NOMO-1 (cell line): ENCODE data around the gene TBCE.
"Not testable (repeated sequence)": the region's sequence is repeated elsewhere in the genome, so short reads cannot be mapped to it uniquely, and the experiment has no call there.

Experiments used
- DNase-seq, 2 experiments: peaks; one replicate each; lab custom pipeline; 2025; ENCODE audit not compliant: unreplicated experiment in 2 of 2; lab: John Stamatoyannopoulos, UW

Gene TBCE

DNA sequence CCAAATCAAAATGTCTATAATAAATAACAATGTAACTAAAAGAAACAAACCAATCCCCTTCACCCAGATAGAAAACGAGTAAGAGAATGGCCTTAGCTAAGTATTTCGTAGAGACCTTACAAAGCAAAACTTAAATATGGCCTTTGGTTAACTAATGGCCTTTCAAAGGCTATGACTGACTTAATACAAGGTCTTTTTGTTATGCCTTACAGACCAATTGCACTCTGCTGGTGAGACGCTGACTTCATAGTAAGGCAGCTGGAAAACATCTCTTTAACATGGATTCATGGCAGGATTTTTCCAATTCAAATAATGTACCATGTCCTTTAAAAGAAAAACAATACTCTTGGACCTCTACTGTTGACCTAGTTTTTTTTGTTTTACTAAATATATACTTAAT is 15.8 kb upstream of the TBCE start:
- DNase-seq = no peak

DNA sequence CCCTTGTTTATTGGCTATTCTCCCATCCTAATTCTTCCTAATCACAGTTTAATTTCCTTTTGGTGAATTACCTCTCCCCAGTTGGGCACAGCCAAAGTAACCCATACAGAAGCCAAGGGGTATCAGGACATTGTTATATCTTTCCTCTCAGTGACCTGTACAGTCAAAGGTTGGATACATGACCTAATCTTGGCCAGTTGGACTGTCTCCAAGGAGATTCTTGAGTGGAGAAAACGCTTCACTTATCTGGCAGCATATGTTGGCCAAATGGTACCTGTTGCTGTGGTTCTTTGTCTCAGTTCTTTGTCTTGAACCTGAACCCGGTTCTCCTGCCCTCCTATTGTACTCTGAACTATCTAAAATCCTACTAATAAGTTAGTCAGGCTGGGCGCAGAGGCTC is 15.3 kb upstream of the TBCE start:
- no peak for DNase-seq

DNA sequence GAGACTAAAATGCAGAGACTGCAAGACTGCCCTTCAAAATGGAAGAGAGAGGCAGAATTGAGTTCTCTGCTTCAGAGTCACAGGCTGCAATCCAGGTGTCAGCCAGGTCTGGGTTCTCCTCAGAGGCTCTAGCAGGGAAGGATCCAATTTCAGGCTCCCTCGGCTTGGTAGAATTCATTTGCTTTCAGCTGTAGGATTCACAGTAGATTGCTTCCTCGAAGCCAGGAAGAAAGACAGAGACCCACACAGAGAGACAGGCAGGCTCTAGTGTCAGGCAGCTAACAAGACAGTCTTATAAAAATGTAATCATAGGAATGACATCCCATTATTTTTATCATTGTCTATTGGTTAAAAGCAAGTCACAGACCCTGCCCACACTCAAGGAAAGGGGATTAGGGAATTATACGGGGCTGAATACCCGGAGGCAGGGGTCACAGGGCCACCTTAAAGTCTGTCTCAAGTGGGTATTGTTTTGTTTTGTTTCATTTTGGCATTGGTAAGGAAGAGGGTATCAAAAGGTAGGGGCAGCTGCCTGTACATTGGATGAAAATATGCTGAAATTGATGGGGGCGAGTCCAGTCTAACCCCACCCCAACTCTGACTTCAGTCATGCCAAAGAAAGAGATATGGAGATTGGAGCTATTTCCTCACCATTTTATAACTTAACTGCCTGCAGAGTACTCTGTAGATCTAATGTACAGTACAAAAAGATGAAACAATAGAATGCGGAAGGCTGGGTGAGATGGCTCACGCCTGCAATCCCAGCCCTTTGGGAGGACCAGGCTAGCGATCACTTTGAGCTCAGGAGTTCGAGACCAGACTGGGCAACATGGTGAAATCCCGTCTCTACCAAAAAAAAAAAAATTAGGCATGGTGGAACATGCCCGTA is 9.5 kb upstream of the TBCE start:
- no peak for DNase-seq

DNA sequence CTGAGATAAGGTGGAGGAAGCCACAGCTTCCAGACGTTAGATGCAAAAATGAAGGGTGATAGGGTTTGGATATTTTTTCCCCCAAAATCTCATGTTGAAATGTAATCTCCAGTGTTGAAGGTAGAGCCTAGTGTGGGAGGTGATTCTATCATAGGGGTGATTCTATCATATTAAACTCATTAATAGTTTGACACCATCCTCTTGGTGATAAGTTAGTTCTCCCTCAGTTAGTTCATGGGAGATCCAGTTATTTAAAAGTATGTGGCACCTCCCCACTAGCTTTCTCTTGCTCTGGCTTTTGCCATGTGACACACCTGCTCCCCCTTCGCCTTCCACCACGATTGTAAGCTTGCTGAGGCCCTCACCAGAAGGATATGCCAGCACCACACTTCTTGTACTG is 8.3 kb upstream of the TBCE start:
- no peak for DNase-seq

DNA sequence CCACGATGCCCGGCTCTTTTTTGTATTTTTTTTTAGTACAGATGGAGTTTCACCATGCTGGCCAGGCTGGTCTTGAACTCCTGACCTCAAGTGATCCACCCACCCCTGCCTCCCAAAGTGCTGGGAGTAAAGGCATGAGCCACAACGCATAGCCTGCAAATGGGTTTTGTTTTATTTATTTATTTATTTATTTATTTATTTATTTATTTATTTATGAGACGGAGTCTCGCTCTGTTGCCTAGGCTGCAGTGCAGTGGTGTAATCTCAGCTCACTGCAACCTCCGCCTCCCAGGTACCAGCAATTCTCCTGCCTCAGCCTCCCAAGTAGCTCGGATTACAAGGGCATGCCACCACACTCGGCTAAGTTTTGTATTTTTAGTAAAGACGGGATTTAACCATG is 3.0 kb upstream of the TBCE start:
- not testable (repeated sequence) for DNase-seq

DNA sequence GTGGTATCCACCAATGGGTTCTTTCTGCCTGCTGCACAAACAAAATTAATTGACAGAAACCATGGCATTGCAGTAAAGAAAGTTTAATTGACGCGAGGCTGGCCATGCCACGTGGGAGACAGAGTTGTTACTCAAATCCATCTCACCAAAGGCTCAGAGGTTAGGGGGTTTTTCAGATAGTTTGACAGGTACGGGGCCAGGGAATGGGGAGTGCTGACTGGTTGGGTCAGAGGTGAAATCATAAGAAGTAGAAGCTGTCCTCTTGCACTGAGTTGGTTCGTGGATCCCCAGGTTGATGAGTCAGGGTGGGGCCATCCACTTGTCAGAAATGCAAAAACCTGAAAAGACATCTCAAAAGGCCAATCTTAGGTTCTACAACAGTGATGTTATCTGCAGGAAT is 941 bp upstream of the TBCE start:
- DNase-seq = no peak

DNA sequence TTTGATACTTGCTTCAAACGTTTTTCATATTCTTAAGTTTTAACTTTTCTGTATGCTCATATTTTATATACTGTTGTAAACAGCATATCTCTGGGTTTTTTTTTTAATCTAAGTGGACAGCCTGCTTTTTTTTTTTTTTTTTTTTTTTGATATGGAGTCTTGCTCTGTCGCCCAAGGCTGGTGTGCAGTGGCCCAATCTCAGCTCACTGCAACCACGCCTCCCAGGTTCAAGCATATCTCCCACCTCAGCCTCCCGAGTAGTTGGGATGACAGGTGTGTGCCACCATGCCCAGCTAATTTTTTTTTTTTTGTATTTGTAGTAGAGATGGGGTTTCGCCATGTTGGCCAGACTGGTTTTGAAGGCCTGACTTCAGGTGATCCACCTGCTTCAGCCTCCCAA is 1.2 kb downstream of the TBCE start:
- DNase-seq = no peak

DNA sequence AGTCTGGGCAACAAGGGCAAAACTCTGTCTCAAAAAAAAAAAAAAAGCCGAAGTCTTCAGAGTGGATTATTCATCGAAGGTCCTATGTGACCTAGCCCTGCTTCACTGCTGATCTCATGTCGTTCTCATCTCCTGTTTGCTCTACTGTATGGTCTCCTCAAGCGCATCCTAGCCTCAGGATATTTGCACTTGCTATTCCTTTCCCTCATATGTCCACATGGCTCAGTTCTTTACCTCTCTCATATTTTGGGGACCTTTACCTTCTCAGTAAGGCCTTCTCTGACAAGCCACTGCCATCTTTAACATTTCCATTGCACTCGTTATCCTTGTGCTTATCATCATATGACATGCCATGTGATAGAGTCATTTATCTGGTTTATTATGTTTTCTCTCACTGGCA is 2.6 kb downstream of the TBCE start:
- no peak for DNase-seq

DNA sequence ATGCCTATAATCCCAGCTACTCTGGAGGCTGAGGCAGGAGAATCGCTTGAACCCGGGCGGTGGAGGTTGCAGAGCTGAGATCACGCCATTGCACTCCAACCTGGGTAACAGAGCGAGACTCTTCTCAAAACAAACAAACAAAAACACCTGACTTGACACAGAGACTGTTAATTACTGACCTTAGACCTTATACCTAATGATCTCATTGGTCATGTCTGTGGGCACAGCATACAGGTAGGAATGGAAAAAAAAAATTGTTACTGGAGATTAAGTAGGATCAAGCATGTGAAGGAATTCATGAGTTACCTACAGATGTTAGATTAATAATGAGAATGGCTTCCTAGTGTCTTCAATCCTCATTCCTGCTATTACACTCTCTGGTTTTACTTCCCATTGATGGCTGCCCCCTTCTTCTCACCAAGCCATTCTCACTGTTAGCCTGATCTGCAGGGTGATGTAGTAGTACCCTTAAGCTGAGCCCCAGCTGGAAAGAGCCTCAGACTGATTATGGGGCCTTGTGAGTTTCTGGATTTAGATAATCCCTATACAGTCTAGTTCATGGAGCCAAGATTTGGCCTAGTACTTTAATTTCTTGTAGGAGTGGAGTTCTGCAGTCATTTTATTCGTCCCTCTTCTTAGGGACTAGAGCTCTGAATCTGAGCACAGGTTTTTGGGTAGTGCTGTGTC is 8.8 kb downstream of the TBCE start:
- DNase-seq = no peak

DNA sequence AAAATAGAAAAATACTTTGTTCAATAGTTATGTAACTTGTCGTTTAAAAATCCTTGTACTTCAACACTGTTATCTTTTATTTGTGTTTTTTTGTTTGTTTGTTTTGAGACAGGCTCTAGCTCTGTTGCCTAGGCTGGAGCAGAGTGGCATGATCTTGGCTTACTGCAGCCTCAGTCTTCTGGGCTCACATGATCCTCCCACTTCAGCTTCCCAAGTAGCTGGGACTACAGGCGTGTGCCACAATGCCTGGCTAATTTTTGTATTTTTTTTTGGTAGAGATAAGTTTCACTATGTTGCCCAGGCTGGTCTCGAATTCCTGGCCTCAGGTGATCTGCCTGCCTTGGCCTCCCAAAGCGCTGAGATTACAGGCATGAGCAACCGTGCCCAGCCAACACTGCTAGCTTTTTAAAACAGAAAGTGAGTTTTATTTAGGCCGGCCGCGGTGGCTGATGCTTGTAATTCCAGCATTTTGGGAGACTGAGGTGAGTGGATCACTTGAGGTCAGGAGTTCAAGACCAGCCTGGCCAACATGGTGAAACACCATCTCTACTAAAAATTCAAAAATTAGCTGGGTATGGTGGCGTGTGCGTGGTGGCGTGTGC is 11.0 kb downstream of the TBCE start:
- not testable (repeated sequence) for DNase-seq

DNA sequence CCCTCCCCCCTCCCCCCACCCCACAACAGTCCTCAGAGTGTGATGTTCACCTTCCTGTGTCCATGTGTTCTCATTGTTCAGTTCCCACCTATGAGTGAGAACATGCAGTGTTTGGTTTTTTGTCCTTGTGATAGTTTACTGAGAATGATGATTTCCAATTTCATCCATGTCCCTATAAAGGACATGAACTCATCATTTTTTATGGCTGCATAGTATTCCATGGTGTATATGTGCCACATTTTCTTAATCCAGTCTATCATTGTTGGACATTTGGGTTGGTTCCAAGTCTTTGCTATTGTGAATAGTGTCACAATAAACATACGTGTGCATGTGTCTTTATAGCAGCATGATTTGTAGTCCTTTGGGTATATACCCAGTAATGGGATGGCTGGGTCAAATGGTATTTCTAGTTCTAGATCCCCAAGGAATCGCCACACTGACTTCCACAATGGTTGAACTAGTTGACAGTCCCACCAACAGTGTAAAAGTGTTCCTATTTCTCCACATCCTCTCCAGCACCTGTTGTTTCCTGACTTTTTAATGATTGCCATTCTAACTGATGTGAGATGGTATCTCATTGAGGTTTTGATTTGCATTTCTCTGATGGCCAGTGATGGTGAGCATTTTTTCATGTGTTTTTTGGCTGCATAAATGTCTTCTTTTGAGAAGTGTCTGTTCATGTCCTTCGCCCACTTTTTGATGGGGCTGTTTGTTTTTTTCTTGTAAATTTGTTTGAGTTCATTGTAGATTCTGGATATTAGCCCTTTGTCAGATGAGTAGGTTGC is 14.9 kb downstream of the TBCE start:
- DNase-seq = not testable (repeated sequence)

DNA sequence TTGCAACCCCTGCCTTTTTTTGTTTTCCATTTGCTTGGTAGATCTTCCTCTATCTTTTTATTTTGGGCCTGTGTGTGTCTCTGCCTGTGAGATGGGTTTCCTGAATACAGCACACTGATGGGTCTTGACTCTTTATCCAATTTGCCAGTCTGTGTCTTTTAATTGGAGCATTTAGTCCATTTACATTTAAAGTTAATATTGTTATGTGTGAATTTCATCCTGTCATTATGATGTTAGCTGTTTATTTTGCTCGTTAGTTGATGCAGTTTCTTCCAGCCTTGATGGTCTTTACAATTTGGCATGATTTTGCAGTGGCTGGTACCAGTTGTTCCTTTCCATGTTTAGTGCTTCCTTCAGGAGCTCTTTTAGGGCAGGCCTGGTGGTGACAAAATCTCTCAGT is 18.4 kb downstream of the TBCE start:
- not testable (repeated sequence) for DNase-seq

DNA sequence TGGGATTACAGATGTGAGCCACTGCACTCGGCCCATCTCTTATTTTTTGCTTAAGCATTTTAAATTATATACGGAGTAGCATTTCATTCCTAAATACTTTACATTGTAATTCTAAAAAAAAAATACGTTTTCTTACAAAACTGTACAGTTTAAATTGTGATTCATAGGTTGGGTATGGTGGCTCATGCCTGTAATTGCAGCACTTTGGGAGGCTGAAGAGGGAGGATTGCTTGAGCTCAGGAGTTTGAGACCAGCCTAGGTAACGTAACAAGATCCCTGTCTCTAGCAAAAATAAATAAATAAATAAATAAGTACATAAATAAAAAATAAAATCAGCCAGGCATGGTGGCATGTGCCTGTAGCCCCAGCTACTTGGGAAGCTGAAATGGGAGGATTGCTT is 24.6 kb downstream of the TBCE start:
- DNase-seq = no peak

DNA sequence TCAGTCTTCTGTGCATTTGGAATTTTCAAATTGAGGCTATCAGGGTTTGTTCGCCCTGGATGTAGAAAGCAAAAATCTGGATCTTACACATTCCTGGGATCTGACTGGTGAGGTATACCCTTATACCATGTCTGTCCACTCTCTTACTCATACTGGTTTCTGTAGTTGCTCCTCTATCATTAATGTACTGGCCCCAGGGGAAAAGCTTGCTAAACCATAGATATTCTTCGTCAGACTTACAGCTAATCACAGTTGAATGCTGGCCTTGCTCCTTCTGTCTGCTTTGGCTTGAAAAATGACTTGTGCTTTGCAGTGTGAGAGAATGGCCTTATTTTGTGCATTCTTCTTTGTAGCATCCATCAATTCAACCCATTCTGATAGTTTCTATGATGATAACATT is 30.5 kb downstream of the TBCE start:
- DNase-seq = no peak

DNA sequence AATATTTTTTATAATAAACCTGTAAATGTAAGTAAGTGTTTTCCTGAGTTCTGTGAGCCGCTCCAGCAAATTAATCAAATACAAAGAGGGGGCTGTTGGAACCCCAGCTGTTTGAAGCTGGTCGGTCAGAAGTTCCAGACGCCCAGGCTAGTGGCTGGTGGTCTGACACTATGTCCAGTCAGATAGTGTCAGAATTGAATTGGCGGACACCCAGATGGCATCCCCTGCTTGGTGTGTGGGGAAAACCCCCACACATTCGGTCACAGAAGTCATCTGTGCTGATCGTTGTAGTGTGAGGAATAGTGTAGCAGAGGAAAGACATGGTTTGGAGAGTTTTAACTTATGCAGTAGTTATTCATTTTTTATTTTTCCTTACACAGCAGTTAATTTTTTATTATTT is 32.4 kb downstream of the TBCE start:
- DNase-seq = no peak

DNA sequence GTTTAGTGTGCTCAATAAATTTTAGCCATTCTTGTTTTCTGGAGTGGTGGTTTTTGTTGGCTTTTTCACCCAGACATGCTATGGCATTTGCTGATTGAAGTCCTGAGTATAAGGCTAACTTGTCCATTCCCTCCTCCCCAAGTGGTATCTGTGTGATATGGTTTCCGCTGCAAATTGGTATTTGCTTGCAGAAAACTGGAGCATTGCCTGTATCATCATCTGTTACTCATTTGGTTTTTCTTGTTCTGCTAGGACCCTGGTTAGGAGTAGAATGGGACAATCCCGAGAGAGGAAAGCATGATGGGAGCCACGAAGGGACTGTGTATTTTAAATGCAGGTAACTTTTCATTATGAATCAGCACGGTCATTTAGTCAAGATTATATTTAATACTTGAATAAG is 34.0 kb downstream of the TBCE start:
- no peak for DNase-seq

DNA sequence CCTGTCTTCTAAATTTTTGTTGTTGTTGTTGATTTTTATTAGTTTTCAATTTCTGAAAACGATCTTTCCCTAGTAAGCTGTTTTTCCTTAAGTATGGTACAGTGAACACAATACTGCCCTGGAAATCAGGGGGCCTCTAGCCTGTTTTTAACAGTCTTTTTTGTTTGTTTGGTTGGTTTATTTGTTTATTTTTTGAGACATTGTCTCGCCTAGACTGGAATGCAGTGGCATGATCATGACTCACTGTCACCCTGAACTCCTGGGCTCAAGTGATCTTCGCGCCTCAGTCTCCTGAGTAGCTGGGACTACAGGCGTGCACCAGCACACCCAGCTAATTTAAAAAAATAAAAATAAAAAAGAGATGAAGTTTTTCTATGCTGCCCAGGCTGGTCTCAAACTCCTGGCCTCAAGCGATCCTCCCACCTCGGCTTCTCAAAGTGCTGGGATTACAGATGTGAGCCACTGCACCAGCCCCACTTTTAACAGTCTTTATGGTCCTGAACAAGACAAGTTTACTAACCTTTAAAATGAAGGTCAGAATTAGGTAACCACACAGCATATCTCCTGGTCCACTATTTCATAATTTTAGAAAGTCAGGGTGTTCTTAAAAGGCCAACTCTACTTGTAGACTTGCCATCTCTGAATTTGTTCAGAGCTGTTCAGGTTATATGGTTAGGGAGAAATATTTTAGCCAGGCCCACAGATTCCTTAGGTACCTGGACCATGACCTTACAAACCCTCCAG is 35.4 kb downstream of the TBCE start:
- no peak for DNase-seq

DNA sequence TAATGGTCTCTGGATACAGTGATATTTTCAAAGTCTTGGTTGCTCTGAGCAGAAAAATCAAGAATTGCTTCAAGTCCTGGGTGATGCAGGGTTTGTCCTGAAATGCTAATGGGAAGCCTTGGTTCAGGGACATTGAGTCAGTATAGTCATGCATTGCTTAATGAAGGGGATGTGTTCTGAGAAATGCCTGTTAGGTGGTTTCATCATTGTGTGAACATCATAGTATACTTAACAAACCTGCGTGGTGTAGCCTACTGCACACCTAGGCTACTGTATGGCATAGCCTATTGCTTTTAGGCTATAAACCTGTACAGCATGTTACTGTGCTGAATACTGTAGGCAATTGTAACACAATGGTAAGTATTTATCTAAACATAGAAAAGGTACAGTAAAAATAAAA is 36.4 kb downstream of the TBCE start:
- DNase-seq = no peak

DNA sequence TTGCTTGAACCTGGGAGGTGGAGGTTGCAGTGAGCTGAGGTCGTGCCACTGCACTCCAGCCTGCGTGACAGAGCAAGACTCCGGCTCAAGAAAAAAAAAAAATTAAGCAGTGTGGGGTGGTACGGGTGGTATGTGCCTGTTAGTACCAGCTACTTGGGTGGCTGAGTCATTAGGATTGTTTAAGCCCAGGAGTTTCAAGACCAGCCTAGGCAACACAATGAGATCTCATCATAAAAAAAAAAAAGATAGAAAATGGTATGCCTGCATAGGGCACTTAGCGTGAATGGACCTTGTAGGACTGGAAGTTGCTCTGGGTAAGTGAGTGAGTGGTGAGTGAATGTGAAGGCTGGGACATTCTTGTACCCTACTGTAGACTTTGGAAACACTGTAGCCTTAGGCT is 37.0 kb downstream of the TBCE start:
- DNase-seq = no peak

DNA sequence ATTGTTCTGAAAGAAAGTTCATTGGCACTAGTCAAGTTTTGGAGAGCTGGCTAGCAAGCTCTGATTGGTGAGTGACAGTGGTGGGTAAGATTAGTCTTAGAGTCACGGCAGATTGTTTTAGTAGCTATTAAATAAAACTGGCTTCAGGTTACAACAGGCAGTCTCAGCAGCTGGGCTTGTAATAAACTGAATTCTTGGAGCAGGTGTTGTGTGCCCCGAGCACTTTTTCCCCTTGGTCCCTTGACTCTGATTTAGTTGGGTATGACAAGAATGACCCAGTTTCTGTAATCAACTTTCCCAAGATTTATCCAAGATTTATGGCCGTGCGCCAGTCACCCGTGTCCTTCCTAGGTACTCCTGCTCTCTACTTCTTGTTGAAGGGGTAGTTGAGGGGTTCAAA is 40.2 kb downstream of the TBCE start:
- DNase-seq = no peak
